ENCODE measurements around the gene VPS36.

Gene VPS36

DNA sequence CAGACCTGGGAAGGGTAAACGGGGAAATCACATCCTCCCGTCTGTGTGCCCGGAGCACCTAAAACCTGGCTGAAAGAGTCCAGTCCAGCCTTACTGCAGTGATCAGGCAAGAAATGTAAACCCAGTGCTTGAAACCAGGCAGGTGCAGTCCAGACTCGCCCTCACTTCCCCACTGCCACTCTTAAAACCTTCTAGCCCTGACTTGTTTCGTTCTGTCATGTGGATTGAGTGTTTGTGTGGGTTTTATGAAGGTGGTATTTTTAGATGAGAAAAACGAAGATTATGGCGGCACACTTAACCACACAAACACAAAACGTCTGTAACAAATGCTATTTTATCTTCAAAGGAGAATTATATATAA, 4.0 kb upstream of the VPS36 start (continued):
- TF ChIP-seq ZFP3 (CRISPR knock-in tag; IDR thresholded peaks at IDR 0.05) (no peak), SNAI2 (CRISPR knock-in tag; IDR thresholded peaks at IDR 0.05) (no peak), ZFP30 (CRISPR knock-in tag; IDR thresholded peaks at IDR 0.05) (no peak), BACH2 (CRISPR knock-in tag; IDR thresholded peaks at IDR 0.05; ENCODE audit: borderline replicate concordance) (no peak)

DNA sequence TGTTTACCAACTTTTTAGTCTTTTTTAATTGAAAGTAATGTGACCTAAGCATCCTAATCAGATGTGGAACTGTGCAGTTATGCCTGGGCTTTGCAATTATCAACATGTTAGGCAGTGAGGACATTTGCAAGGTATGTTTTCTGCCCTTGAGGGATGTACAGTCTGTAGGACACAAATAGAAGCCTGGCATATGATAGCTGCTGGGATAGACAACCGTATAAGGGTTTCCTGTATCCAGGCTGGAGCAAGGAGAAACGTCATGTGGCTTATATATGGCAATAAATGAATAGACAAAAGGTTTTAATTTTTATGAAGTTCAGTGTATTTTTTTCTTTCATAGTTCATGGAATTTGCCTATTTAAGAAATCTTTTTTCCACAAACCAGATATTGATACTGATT, 2.0 kb upstream of the VPS36 start:
- TF ChIP-seq ZNF70 (CRISPR knock-in tag; IDR thresholded peaks at IDR 0.05) (no peak), ARNTL (CRISPR knock-in tag; IDR thresholded peaks at IDR 0.05; ENCODE audit: borderline replicate concordance, low read depth) (no peak), ISL1 (CRISPR knock-in tag; IDR thresholded peaks at IDR 0.05) (no peak), TCF4 (CRISPR knock-in tag; IDR thresholded peaks at IDR 0.05; ENCODE audit: borderline replicate concordance) (no peak), ZC3H10 (CRISPR knock-in tag; IDR thresholded peaks at IDR 0.05) (no peak)
- TF ChIP-seq, protein P1, sequence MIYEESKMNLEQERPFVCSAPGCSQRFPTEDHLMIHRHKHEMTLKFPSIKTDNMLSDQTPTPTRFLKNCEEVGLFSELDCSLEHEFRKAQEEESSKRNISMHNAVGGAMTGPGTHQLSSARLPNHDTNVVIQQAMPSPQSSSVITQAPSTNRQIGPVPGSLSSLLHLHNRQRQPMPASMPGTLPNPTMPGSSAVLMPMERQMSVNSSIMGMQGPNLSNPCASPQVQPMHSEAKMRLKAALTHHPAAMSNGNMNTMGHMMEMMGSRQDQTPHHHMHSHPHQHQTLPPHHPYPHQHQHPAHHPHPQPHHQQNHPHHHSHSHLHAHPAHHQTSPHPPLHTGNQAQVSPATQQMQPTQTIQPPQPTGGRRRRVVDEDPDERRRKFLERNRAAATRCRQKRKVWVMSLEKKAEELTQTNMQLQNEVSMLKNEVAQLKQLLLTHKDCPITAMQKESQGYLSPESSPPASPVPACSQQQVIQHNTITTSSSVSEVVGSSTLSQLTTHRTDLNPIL (CRISPR knock-in tag; IDR thresholded peaks at IDR 0.05; ENCODE audit: low read depth), result no peak
- TF ChIP-seq, protein P2, sequence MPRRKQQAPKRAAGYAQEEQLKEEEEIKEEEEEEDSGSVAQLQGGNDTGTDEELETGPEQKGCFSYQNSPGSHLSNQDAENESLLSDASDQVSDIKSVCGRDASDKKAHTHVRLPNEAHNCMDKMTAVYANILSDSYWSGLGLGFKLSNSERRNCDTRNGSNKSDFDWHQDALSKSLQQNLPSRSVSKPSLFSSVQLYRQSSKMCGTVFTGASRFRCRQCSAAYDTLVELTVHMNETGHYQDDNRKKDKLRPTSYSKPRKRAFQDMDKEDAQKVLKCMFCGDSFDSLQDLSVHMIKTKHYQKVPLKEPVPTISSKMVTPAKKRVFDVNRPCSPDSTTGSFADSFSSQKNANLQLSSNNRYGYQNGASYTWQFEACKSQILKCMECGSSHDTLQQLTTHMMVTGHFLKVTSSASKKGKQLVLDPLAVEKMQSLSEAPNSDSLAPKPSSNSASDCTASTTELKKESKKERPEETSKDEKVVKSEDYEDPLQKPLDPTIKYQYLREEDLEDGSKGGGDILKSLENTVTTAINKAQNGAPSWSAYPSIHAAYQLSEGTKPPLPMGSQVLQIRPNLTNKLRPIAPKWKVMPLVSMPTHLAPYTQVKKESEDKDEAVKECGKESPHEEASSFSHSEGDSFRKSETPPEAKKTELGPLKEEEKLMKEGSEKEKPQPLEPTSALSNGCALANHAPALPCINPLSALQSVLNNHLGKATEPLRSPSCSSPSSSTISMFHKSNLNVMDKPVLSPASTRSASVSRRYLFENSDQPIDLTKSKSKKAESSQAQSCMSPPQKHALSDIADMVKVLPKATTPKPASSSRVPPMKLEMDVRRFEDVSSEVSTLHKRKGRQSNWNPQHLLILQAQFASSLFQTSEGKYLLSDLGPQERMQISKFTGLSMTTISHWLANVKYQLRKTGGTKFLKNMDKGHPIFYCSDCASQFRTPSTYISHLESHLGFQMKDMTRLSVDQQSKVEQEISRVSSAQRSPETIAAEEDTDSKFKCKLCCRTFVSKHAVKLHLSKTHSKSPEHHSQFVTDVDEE (CRISPR knock-in tag; IDR thresholded peaks at IDR 0.05), result no peak
- no peak for ATAC-seq

DNA sequence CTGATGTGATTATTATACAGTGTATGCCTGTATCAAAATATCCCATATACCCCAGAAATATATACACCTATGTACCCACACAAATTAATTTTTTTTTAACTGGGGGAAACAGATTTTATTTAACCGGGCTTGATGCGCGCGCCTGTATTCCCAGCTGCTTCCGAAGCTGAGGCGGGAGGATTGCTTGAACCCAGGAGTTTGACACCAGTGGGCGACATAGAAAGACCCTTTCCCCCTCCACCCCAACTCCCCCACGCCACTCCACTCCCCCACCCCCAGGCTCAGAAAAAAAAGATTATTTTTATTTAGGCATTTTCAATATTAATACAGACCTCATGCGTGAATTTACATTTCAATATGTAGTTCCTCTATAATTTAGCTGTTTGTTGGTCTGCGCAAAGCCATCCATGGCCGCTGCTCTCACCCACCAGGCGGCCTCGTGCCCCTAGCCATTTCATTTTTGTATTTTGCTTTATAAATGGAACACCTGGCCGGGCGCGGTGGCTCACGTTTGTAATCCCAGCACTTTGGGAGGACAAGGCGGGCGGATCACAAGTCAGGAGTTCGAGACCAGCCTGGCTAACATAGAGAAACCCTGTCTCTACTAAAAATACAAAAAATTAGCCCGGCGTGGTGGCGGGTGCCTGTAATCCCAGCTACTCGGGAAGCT, 836 bp upstream of the VPS36 start:
- TF ChIP-seq, protein P1 (CRISPR knock-in tag; IDR thresholded peaks at IDR 0.05; ENCODE audit: low read depth), result no peak
- TF ChIP-seq, protein P3, sequence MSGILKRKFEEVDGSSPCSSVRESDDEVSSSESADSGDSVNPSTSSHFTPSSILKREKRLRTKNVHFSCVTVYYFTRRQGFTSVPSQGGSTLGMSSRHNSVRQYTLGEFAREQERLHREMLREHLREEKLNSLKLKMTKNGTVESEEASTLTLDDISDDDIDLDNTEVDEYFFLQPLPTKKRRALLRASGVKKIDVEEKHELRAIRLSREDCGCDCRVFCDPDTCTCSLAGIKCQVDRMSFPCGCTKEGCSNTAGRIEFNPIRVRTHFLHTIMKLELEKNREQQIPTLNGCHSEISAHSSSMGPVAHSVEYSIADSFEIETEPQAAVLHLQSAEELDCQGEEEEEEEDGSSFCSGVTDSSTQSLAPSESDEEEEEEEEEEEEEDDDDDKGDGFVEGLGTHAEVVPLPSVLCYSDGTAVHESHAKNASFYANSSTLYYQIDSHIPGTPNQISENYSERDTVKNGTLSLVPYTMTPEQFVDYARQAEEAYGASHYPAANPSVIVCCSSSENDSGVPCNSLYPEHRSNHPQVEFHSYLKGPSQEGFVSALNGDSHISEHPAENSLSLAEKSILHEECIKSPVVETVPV (CRISPR knock-in tag; IDR thresholded peaks at IDR 0.05), result no peak
- TF ChIP-seq ZNF8 (CRISPR knock-in tag; IDR thresholded peaks at IDR 0.05) (no peak), RARB (CRISPR knock-in tag; IDR thresholded peaks at IDR 0.05) (no peak), ARNTL (CRISPR knock-in tag; IDR thresholded peaks at IDR 0.05; ENCODE audit: borderline replicate concordance, low read depth) (no peak), ZC3H10 (CRISPR knock-in tag; IDR thresholded peaks at IDR 0.05) (no peak), TCF4 (CRISPR knock-in tag; IDR thresholded peaks at IDR 0.05; ENCODE audit: borderline replicate concordance) (no peak), SNAI2 (CRISPR knock-in tag; IDR thresholded peaks at IDR 0.05) (no peak), ZNF565 (CRISPR knock-in tag; conservative IDR thresholded peaks at IDR 0.05; ENCODE audit: low read depth) (no peak), ZNF70 (CRISPR knock-in tag; IDR thresholded peaks at IDR 0.05) (no peak), ESRRG (CRISPR knock-in tag; IDR thresholded peaks at IDR 0.05) (no peak), OSR1 (CRISPR knock-in tag; IDR thresholded peaks at IDR 0.05) (no peak), PPARA (CRISPR knock-in tag; IDR thresholded peaks at IDR 0.05; ENCODE audit: borderline replicate concordance) (no peak), ISL1 (CRISPR knock-in tag; IDR thresholded peaks at IDR 0.05) (no peak), CSDC2 (CRISPR knock-in tag; IDR thresholded peaks at IDR 0.05) (no peak), BACH2 (CRISPR knock-in tag; IDR thresholded peaks at IDR 0.05; ENCODE audit: borderline replicate concordance) (no peak)
- TF ChIP-seq, protein P4, sequence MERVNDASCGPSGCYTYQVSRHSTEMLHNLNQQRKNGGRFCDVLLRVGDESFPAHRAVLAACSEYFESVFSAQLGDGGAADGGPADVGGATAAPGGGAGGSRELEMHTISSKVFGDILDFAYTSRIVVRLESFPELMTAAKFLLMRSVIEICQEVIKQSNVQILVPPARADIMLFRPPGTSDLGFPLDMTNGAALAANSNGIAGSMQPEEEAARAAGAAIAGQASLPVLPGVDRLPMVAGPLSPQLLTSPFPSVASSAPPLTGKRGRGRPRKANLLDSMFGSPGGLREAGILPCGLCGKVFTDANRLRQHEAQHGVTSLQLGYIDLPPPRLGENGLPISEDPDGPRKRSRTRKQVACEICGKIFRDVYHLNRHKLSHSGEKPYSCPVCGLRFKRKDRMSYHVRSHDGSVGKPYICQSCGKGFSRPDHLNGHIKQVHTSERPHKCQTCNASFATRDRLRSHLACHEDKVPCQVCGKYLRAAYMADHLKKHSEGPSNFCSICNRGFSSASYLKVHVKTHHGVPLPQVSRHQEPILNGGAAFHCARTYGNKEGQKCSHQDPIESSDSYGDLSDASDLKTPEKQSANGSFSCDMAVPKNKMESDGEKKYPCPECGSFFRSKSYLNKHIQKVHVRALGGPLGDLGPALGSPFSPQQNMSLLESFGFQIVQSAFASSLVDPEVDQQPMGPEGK (CRISPR knock-in tag; IDR thresholded peaks at IDR 0.05; ENCODE audit: borderline replicate concordance), result no peak
- TF ChIP-seq, protein P5, sequence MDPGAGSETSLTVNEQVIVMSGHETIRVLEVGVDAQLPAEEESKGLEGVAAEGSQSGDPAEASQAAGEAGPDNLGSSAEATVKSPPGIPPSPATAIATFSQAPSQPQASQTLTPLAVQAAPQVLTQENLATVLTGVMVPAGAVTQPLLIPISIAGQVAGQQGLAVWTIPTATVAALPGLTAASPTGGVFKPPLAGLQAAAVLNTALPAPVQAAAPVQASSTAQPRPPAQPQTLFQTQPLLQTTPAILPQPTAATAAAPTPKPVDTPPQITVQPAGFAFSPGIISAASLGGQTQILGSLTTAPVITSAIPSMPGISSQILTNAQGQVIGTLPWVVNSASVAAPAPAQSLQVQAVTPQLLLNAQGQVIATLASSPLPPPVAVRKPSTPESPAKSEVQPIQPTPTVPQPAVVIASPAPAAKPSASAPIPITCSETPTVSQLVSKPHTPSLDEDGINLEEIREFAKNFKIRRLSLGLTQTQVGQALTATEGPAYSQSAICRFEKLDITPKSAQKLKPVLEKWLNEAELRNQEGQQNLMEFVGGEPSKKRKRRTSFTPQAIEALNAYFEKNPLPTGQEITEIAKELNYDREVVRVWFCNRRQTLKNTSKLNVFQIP (CRISPR knock-in tag; IDR thresholded peaks at IDR 0.05; ENCODE audit: borderline replicate concordance, low read depth), result no peak

More for the DNA sequence above, 836 bp upstream of the VPS36 start:
- ATAC-seq, result no peak

Measured in SK-N-SH treated with all-trans-retinoic acid at 6 μM for 48 hours (cell line).